ENCODE data around the gene MYEF2. TPM values are rescaled to one million over a fixed set of nuclear protein-coding genes. Genes with fewer than 3 reads are reported as not detected.

MYEF2 gene
- polyA plus RNA-seq, 1 donor: 159 TPM

GRCh38 chr15:48087844-48088243 lies 90.3 kb downstream of the MYEF2 start:
- DNase-seq: no peak

- no peak for DNase-seq
Observed at GRCh38 chr15:48086576-48086975, 91.5 kb downstream of the MYEF2 start.

GRCh38 chr15:48086133-48086532 lies 92.0 kb downstream of the MYEF2 start:
- DNase-seq: no peak

- DNase-seq: no peak
Observed at GRCh38 chr15:48085591-48085930, 92.5 kb downstream of the MYEF2 start.

GRCh38 chr15:48084759-48085590 lies 93.1 kb downstream of the MYEF2 start:
- no peak for DNase-seq

Other genes starting within 250 kb of the MYEF2 start
- gene SLC24A5, start 57.3 kb downstream of the MYEF2 start, polyA plus RNA-seq (ENCODE audit: insufficient read length): 2.0 TPM
- gene CTXN2, start 13.4 kb upstream of the MYEF2 start, polyA plus RNA-seq (ENCODE audit: insufficient read length): 0.12 TPM
- 433 TPM for gene SLC12A1, start 28.0 kb upstream of the MYEF2 start, polyA plus RNA-seq (ENCODE audit: insufficient read length)
- 166 TPM for gene DUT, start 153.1 kb upstream of the MYEF2 start, polyA plus RNA-seq (ENCODE audit: insufficient read length)